ENCODE results near the gene ATG10. TPM values are rescaled to one million over a fixed set of nuclear protein-coding genes. Genes with fewer than 3 reads are reported as not detected.

The ATG10 gene
- total and polyA plus RNA-seq, 2 of the 13 experiments (the other 11 are each of a cell fraction or from before 2014, with no cell fraction given): 2.0 to 5.7 TPM

- no peak for TF ChIP-seq ELF4 (CRISPR knock-in tag; IDR thresholded peaks at IDR 0.05; ENCODE audit: borderline replicate concordance)
- no peak for TF ChIP-seq ZHX1 (CRISPR knock-in tag; IDR thresholded peaks at IDR 0.05; ENCODE audit: low read depth)
- TF ChIP-seq POGK (CRISPR knock-in tag; conservative IDR thresholded peaks at IDR 0.05): no peak
- TF ChIP-seq ZNF775 (CRISPR knock-in tag; IDR thresholded peaks at IDR 0.05; ENCODE audit: borderline replicate concordance): no peak
Measured at GRCh38 chr5:81936750-81937149, 35.1 kb upstream of the ATG10 start (continued).

GRCh38 chr5:81942746-81943145 is 29.1 kb upstream of the ATG10 start:
- Histone ChIP-seq H3K4me1 (ENCODE audit: insufficient read depth, low read length) (no peaks in the 10 kb centered on the region), H3K27me3 (ENCODE audit: control insufficient read depth in 1 of 2, insufficient read depth in 2 of 2, low read length in 2 of 2) (no peaks in the 10 kb centered on the region)
- TF ChIP-seq HNRNPUL1 (IDR thresholded peaks at IDR 0.05; ENCODE audit: low read depth, low read length) (no peak), ZHX2 (IDR thresholded peaks at IDR 0.05; ENCODE audit: low read depth) (no peak), ZHX2 (CRISPR knock-in tag; IDR thresholded peaks at IDR 0.05; ENCODE audit: borderline replicate concordance) (no peak), ZNF354B (CRISPR knock-in tag; IDR thresholded peaks at IDR 0.05) (no peak), PCBP2 (optimal IDR thresholded peaks at IDR 0.05; ENCODE audit: low read depth, low read length, poor library complexity, severe bottlenecking) (no peak), AGO1 (IDR thresholded peaks at IDR 0.05; ENCODE audit: low read depth, low read length, poor library complexity, severe bottlenecking) (no peak), ZNF329 (CRISPR knock-in tag; IDR thresholded peaks at IDR 0.05; ENCODE audit: low read depth) (no peak), ZNF234 (CRISPR knock-in tag; conservative IDR thresholded peaks at IDR 0.05) (no peak), SP2 (CRISPR knock-in tag; IDR thresholded peaks at IDR 0.05) (no peak)

More at GRCh38 chr5:81942746-81943145, 29.1 kb upstream of the ATG10 start:
- WGBS (ENCODE audit: low lambda C conversion rate): 57% methylated on average over 1 of the region's 1 CpG
- Histone ChIP-seq H3K4me2 (ENCODE audit: low read depth, low read length) (no peak overlapping the region), H3K79me2 (ENCODE audit: insufficient read depth, low read length) (no peaks in the 10 kb centered on the region), H3K36me3 (replicated peaks in 1 of 2; ENCODE audit: control insufficient read depth in 1 of 2, insufficient read depth in 2 of 2, low read length in 2 of 2) (no peaks in the 10 kb centered on the region), H2AFZ (ENCODE audit: low read length) (no peak overlapping the region), H3K9me3 (ENCODE audit: low read length) (no peaks in the 10 kb centered on the region), H4K20me1 (ENCODE audit: insufficient read depth, low read length) (no peaks in the 10 kb centered on the region), H3K4me3 (replicated peaks in 1 of 3; ENCODE audit: insufficient read depth in 1 of 3, low read depth in 2 of 3, low read length in 3 of 3) (no peak overlapping the region), H3K9ac (ENCODE audit: insufficient read depth, low read depth, low read length) (no peak overlapping the region), H3K27ac (ENCODE audit: extremely low read length, insufficient read depth, low read length) (no peak overlapping the region)
- ChIA-PET CTCF (ENCODE audit: low intra/inter-chr PET ratio, low total read pairs) (no interaction called here), POLR2A (no interaction called here)
- intact Hi-C loops (cut with micrococcal nuclease; ENCODE audit: unreplicated experiment): no loop called here
- DNase-seq (ENCODE audit: low spot score) (no peak), ATAC-seq (no peak), FAIRE-seq (no peak)
- in situ Hi-C loops (cut with HindIII; ENCODE audit: extremely low pct_ligation_motif_present, low pct_unique_long_range_greater_than_20kb): no loop called here
- no TSS peak for BruUV-seq (replicated peaks)
